ENCODE measurements around the gene MTAP. TPM values are rescaled to one million over a fixed set of nuclear protein-coding genes. Genes with fewer than 3 reads are reported as not detected.

Gene MTAP
- total RNA-seq, 1 donor from 2014 or later, result 22.4 TPM

DNA sequence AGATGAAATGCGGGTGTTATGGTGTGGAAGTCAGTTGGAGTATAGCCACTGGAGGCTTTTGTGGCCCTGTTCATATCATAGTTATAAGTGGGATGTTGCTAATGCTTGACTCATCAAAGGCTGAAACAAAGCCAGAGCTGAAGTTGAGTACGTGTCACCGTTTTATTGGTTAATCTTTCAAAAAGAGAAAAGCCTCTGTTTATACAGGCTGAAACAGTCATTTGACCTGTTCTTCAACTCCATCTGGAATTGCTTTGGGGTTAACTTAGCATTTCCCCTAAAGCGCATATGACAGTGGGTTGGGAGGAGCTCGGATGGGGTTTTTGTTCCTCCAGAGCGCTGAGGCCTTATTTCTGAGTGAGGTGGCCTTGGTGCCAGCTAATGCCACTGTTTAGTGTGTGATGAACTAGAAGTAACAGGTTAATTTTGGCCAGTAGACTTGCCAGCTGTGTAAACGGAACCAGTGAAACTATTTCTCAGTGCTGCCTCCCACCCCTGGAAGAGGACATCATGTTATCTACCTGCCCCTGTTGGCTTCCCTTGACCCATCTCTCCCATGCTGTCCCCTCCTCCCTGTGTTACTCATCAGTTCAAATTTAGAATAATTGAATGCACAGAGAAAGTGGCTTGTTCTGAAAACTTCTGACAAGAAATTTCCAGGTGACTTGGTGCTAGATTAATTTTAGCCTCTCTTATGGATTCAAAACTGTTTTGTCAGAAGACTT lies 34.2 kb downstream of the MTAP start:
- peak overlapping the region; percentile 3 for H3K27ac ChIP-seq (ENCODE audit: low read depth, low read length)
- peaks cover 12 to 24% (median 15%) of the 10 kb centered on the region in 3 donors for H3K36me3 ChIP-seq (ENCODE audit: control insufficient read depth in 3 of 3, insufficient read depth in 3 of 3, low read length in 3 of 3)
- no peaks in the 10 kb centered on the region for H3K27me3 ChIP-seq (ENCODE audit: control insufficient read depth in 3 of 3, insufficient read depth in 3 of 3, low read length in 3 of 3)
- no peaks in the 10 kb centered on the region for H3K9me3 ChIP-seq (ENCODE audit: control insufficient read depth in 3 of 3, low read length in 3 of 3)
- peaks cover 0 to 20% (median 4%) of the 10 kb centered on the region in 3 donors for H3K4me1 ChIP-seq (ENCODE audit: control insufficient read depth in 3 of 3, insufficient read depth in 3 of 3, low read length in 3 of 3)
- H3K9ac ChIP-seq (ENCODE audit: low read depth in 1 of 3, low read length in 3 of 3), result no peak overlapping the region
- no peak overlapping the region for H3K4me3 ChIP-seq (ENCODE audit: low read length in 3 of 3)

DNA sequence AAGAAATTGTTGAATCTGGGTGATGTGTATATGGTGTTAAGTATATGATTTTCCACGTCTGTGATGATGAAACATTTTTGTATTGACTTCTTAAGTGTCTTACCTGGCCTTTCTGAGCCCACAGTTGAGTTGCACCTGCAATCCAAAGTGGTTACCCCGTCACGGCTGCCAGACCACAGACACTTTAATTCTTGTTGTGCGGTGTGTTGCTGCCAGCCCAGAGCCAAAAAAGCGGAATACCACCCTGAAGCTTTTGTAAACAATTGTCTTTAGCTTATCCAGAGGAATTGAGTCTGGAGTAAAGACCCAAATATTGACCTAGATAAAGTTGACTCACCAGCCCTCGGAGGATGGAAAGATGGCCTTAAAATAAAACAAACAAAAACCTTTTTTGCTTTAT lies 35.1 kb downstream of the MTAP start:
- Histone ChIP-seq H3K27ac (ENCODE audit: low read depth, low read length) (no peak overlapping the region), H3K9ac (ENCODE audit: low read depth in 1 of 3, low read length in 3 of 3) (no peak overlapping the region), H3K4me1 (ENCODE audit: control insufficient read depth in 3 of 3, insufficient read depth in 3 of 3, low read length in 3 of 3) (peaks cover 0 to 11% (median 4%) of the 10 kb centered on the region in 3 donors), H3K36me3 (ENCODE audit: control insufficient read depth in 3 of 3, insufficient read depth in 3 of 3, low read length in 3 of 3) (peaks cover 13 to 26% (median 15%) of the 10 kb centered on the region in 3 donors), H3K27me3 (ENCODE audit: control insufficient read depth in 3 of 3, insufficient read depth in 3 of 3, low read length in 3 of 3) (no peaks in the 10 kb centered on the region), H3K4me3 (ENCODE audit: low read length in 3 of 3) (no peak overlapping the region), H3K9me3 (ENCODE audit: control insufficient read depth in 3 of 3, low read length in 3 of 3) (no peaks in the 10 kb centered on the region)

DNA sequence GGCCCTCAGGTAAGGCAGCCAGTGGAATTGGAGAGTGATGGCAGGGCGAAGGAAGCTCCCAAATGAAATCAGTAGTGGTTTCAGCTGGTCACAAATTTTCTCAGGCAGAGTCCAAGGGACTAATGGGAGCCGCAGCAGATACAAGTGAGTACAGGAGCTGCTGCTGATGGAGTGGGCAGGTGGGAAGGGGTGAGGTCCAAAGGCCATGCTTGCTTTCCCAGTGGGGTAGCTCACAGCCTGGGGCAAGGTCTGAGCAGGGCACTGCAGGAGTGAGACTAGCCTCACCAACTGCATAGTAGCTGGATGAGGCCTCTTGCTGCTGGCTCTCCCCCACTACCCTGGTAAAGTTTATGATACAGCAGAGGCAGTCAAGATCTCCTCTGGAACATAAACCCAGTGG lies 38.2 kb downstream of the MTAP start:
- H3K4me1 ChIP-seq (ENCODE audit: control insufficient read depth in 3 of 3, insufficient read depth in 3 of 3, low read length in 3 of 3), result peaks cover 0 to 9% (median 4%) of the 10 kb centered on the region in 3 donors
- no peak overlapping the region for H3K4me3 ChIP-seq (ENCODE audit: low read length in 3 of 3)
- H3K27me3 ChIP-seq (ENCODE audit: control insufficient read depth in 3 of 3, insufficient read depth in 3 of 3, low read length in 3 of 3), result no peaks in the 10 kb centered on the region
- H3K9ac ChIP-seq (ENCODE audit: low read depth in 1 of 3, low read length in 3 of 3), result no peak overlapping the region
- peaks cover 11 to 26% (median 13%) of the 10 kb centered on the region in 3 donors for H3K36me3 ChIP-seq (ENCODE audit: control insufficient read depth in 3 of 3, insufficient read depth in 3 of 3, low read length in 3 of 3)
- H3K9me3 ChIP-seq (ENCODE audit: control insufficient read depth in 3 of 3, low read length in 3 of 3), result peaks cover 0 to 3% (median 0%) of the 10 kb centered on the region in 3 donors
- H3K27ac ChIP-seq (ENCODE audit: low read depth, low read length), result no peak overlapping the region

DNA sequence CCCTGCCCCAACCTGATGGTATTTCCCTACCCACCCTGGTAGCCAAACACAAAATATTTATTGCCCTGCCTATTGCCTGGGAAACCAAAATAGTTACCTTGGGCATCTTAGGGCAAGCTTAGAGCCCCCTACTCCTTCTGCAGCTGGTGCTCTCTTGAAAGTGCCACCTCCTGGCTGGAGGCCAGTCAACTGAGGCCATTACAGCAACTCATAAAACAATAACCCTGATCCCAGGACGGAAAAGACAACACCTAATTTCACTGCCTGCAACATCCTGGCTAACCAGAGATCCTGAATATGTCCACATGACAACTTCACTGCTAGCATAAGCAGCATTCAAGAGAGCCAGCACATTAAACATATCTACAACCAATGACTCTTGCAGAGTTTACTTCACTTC lies 38.7 kb downstream of the MTAP start:
- peaks cover 0 to 9% (median 4%) of the 10 kb centered on the region in 3 donors for H3K4me1 ChIP-seq (ENCODE audit: control insufficient read depth in 3 of 3, insufficient read depth in 3 of 3, low read length in 3 of 3)
- H3K4me3 ChIP-seq (ENCODE audit: low read length in 3 of 3), result no peak overlapping the region
- peaks cover 0 to 3% (median 0%) of the 10 kb centered on the region in 3 donors for H3K9me3 ChIP-seq (ENCODE audit: control insufficient read depth in 3 of 3, low read length in 3 of 3)
- no peak overlapping the region for H3K9ac ChIP-seq (ENCODE audit: low read depth in 1 of 3, low read length in 3 of 3)
- H3K27me3 ChIP-seq (ENCODE audit: control insufficient read depth in 3 of 3, insufficient read depth in 3 of 3, low read length in 3 of 3), result no peaks in the 10 kb centered on the region
- peaks cover 11 to 26% (median 13%) of the 10 kb centered on the region in 3 donors for H3K36me3 ChIP-seq (ENCODE audit: control insufficient read depth in 3 of 3, insufficient read depth in 3 of 3, low read length in 3 of 3)
- H3K27ac ChIP-seq (ENCODE audit: low read depth, low read length), result no peak overlapping the region

DNA sequence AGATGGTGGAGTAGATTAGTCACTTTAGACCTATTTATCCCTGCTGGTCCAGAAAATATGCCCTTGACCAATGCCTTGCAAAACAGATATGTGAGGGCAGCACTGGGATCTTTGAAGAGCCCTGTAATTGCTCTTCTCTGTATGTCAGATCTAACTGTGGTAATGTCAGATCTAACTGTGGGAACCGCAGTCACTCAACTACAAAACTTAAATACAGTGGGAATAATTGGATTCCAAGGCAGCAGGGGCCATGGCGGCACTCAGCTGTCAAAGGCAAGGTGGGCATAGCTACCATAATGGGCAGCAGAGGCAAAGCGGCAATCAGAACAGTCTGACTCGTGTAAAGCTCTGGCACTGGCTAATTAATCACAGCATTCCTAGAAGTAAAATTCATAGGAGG lies 46.2 kb downstream of the MTAP start:
- H3K4me1 ChIP-seq (ENCODE audit: control insufficient read depth in 3 of 3, insufficient read depth in 3 of 3, low read length in 3 of 3), result no peaks in the 10 kb centered on the region
- H3K27ac ChIP-seq (ENCODE audit: low read depth, low read length), result no peak overlapping the region
- peaks cover 0 to 3% (median 2%) of the 10 kb centered on the region in 3 donors for H3K36me3 ChIP-seq (ENCODE audit: control insufficient read depth in 3 of 3, insufficient read depth in 3 of 3, low read length in 3 of 3)
- H3K9ac ChIP-seq (ENCODE audit: low read depth in 1 of 3, low read length in 3 of 3), result no peak overlapping the region
- H3K4me3 ChIP-seq (ENCODE audit: low read length in 3 of 3), result no peak overlapping the region
- no peaks in the 10 kb centered on the region for H3K27me3 ChIP-seq (ENCODE audit: control insufficient read depth in 3 of 3, insufficient read depth in 3 of 3, low read length in 3 of 3)
- H3K9me3 ChIP-seq (ENCODE audit: control insufficient read depth in 3 of 3, low read length in 3 of 3), result peaks cover 0 to 6% (median 0%) of the 10 kb centered on the region in 3 donors

DNA sequence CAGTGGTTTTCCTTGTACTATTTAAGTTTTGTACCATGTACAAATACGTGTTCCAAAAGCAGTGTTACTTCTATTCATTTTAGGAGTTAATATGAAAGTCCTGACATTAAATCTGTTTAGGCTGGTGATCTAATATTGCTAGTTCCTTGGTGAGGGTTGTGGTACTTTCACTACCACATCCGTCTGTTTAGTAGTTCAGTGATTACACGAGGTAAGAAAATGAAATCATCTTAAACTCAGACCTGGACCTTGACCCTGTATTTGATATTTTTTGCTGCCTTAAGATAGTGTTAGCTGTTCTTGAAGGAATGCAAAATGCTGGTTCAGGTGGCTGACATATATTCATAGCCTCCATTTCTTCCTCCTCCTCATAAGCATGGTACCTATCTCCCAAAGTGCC lies 50.3 kb downstream of the MTAP start:
- Histone ChIP-seq H3K36me3 (ENCODE audit: control insufficient read depth in 3 of 3, insufficient read depth in 3 of 3, low read length in 3 of 3) (peaks cover 2 to 19% (median 7%) of the 10 kb centered on the region in 3 donors), H3K27me3 (ENCODE audit: control insufficient read depth in 3 of 3, insufficient read depth in 3 of 3, low read length in 3 of 3) (no peaks in the 10 kb centered on the region), H3K4me3 (ENCODE audit: low read length in 3 of 3) (no peak overlapping the region), H3K9me3 (ENCODE audit: control insufficient read depth in 3 of 3, low read length in 3 of 3) (peaks cover 0 to 3% (median 0%) of the 10 kb centered on the region in 3 donors), H3K4me1 (ENCODE audit: control insufficient read depth in 3 of 3, insufficient read depth in 3 of 3, low read length in 3 of 3) (no peaks in the 10 kb centered on the region), H3K27ac (ENCODE audit: low read depth, low read length) (no peak overlapping the region), H3K9ac (ENCODE audit: low read depth in 1 of 3, low read length in 3 of 3) (no peak overlapping the region)

DNA sequence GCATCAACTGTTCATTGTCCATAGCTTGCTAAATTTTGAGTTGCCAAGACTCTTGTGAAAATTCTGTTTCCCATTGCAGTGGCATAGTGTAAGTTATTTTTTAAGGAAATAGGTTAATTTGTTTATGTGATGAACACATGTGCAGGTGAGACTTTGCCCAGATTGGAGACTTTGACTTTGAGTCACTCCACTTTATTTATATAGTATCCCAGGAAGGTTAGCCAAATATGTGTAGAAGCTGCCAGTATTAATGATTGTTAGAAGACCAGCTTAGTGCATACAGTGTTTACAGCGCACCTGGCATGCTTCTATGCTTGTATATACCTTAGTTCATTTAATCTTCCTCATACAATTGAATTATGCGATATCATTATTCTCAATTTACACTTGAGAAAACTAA lies 51.0 kb downstream of the MTAP start:
- H3K27ac ChIP-seq (ENCODE audit: low read depth, low read length), result no peak overlapping the region
- no peaks in the 10 kb centered on the region for H3K27me3 ChIP-seq (ENCODE audit: control insufficient read depth in 3 of 3, insufficient read depth in 3 of 3, low read length in 3 of 3)
- H3K4me3 ChIP-seq (ENCODE audit: low read length in 3 of 3), result no peak overlapping the region
- peaks cover 0 to 1% (median 0%) of the 10 kb centered on the region in 3 donors for H3K9me3 ChIP-seq (ENCODE audit: control insufficient read depth in 3 of 3, low read length in 3 of 3)
- no peaks in the 10 kb centered on the region for H3K4me1 ChIP-seq (ENCODE audit: control insufficient read depth in 3 of 3, insufficient read depth in 3 of 3, low read length in 3 of 3)
- peaks cover 2 to 22% (median 9%) of the 10 kb centered on the region in 3 donors for H3K36me3 ChIP-seq (ENCODE audit: control insufficient read depth in 3 of 3, insufficient read depth in 3 of 3, low read length in 3 of 3)
- H3K9ac ChIP-seq (ENCODE audit: low read depth in 1 of 3, low read length in 3 of 3), result no peak overlapping the region

DNA sequence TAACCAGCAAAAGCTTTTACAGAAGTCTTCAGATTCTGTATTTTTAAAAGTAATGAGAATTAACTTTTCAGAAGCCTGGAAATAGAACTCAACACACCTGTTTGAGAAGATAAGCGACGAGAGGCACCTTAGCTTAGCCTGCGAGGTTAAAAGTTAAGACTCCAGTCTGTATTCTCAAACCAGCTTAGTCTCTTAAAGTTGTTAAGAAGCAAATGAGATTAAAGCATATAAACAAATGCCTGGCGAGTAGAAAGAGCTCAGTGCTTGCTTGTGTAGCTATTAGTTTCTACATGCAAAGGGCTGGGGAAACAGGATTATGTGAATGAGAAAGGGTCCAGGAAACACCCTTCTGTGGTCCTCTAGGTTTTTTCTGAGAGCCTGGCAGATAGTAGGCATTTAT lies 51.7 kb downstream of the MTAP start:
- peaks cover 2 to 26% (median 15%) of the 10 kb centered on the region in 3 donors for H3K36me3 ChIP-seq (ENCODE audit: control insufficient read depth in 3 of 3, insufficient read depth in 3 of 3, low read length in 3 of 3)

DNA sequence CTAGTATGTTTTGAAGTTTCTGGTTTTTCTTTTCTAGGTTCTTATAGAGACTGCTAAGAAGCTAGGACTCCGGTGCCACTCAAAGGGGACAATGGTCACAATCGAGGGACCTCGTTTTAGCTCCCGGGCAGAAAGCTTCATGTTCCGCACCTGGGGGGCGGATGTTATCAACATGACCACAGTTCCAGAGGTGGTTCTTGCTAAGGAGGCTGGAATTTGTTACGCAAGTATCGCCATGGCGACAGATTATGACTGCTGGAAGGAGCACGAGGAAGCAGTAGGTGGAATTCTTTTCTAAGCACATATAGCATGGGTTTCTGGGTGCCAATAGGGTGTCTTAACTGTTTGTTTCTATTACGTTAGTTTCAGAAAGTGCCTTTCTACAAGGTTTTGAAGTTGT lies 52.2 kb downstream of the MTAP start:
- no peaks in the 10 kb centered on the region for H3K27me3 ChIP-seq (ENCODE audit: control insufficient read depth in 3 of 3, insufficient read depth in 3 of 3, low read length in 3 of 3)
- no peak overlapping the region for H3K27ac ChIP-seq (ENCODE audit: low read depth, low read length)
- H3K4me1 ChIP-seq (ENCODE audit: control insufficient read depth in 3 of 3, insufficient read depth in 3 of 3, low read length in 3 of 3), result no peaks in the 10 kb centered on the region
- peaks cover 0 to 30% (median 20%) of the 10 kb centered on the region in 3 donors for H3K36me3 ChIP-seq (ENCODE audit: control insufficient read depth in 3 of 3, insufficient read depth in 3 of 3, low read length in 3 of 3)
- H3K9me3 ChIP-seq (ENCODE audit: control insufficient read depth in 3 of 3, low read length in 3 of 3), result no peaks in the 10 kb centered on the region
- no peak overlapping the region for H3K9ac ChIP-seq (ENCODE audit: low read depth in 1 of 3, low read length in 3 of 3)
- no peak overlapping the region for H3K4me3 ChIP-seq (ENCODE audit: low read length in 3 of 3)

More for the DNA sequence above, 51.7 kb downstream of the MTAP start:
- Histone ChIP-seq H3K27ac (ENCODE audit: low read depth, low read length) (no peak overlapping the region), H3K4me3 (ENCODE audit: low read length in 3 of 3) (no peak overlapping the region), H3K4me1 (ENCODE audit: control insufficient read depth in 3 of 3, insufficient read depth in 3 of 3, low read length in 3 of 3) (no peaks in the 10 kb centered on the region), H3K9me3 (ENCODE audit: control insufficient read depth in 3 of 3, low read length in 3 of 3) (no peaks in the 10 kb centered on the region), H3K9ac (ENCODE audit: low read depth in 1 of 3, low read length in 3 of 3) (no peak overlapping the region), H3K27me3 (ENCODE audit: control insufficient read depth in 3 of 3, insufficient read depth in 3 of 3, low read length in 3 of 3) (no peaks in the 10 kb centered on the region)

DNA sequence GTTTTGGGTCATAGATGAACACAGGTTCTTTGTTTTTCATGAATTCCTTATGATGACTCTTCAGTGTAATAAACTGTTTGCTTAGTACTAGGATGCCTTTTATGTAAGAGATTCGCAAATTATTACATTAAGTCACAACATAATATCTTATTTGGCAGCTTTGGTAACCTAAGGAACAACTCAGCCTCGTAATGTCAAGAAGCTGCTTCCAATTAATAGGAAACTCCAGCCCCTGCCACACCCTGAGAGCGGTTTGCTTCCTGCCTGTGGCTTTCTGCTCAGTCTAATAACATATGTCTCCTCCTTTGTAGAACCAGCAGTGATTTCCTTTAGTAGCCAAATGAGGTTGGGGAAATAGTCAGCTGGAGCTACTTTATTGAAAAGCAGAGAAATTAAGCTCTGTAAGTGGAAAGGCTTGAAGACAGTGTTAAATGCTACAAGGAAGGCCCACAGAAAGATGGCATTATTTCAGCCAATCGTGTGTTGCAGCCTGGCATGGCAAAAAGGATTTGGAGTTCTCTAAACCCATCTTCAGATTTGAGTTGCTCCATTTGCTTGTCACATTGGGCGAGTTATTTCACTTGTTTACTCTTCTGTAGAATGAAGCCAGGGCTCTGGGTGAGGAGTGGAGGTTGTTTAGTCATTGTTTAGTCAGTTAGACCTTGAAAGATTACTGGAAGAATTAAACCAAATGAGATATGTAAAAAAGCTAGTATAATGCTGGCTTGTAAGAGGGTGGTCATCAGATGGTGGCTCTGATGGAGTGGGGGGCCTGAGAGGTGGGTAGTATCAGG lies 54.1 kb downstream of the MTAP start:
- Histone ChIP-seq H3K27ac (ENCODE audit: low read depth, low read length) (no peak overlapping the region), H3K36me3 (ENCODE audit: control insufficient read depth in 3 of 3, insufficient read depth in 3 of 3, low read length in 3 of 3) (peaks cover 0 to 41% (median 30%) of the 10 kb centered on the region in 3 donors), H3K9ac (ENCODE audit: low read depth in 1 of 3, low read length in 3 of 3) (no peak overlapping the region)

More for the DNA sequence above, 54.1 kb downstream of the MTAP start:
- Histone ChIP-seq H3K9me3 (ENCODE audit: control insufficient read depth in 3 of 3, low read length in 3 of 3) (no peaks in the 10 kb centered on the region), H3K4me3 (ENCODE audit: low read length in 3 of 3) (no peak overlapping the region), H3K4me1 (ENCODE audit: control insufficient read depth in 3 of 3, insufficient read depth in 3 of 3, low read length in 3 of 3) (no peaks in the 10 kb centered on the region), H3K27me3 (ENCODE audit: control insufficient read depth in 3 of 3, insufficient read depth in 3 of 3, low read length in 3 of 3) (no peaks in the 10 kb centered on the region)

All from skeletal muscle tissue (tissue), 4 donors.